Activated CD8-positive, alpha-beta T cell treated with anti-CD3 and anti-CD28 coated beads, Interleukin-2, amount 10 ng/mL, durations not matched to agents 7 days and 5 days (primary cell): ENCODE measurements around the gene PNISR. TPM values are rescaled to one million over a fixed set of nuclear protein-coding genes. Genes with fewer than 3 reads are reported as not detected.

ENCODE experiments used
- ATAC-seq: fragments of 150-1000 bp; cut with Tn5 transposase; one replicate; pipeline ENCODE4 v1.10.0; 2021; ENCODE audit warnings: moderate library complexity
- CTCF ChIA-PET: fragments of 350-600 bp; sonication (Branson Sonifier 250); formaldehyde crosslinking; loops from one replicate; lab custom pipeline; 2021; ENCODE audit warnings: antibody characterized with exemption; lab: Charles Lee
- POLR2A ChIA-PET: fragments of 350-600 bp; sonication (Branson Sonifier 250); formaldehyde crosslinking; loops from one replicate; lab custom pipeline; 2021; ENCODE audit warnings: antibody characterized with exemption; lab: Charles Lee
- DNase-seq: peaks from one replicate; pipeline ENCODE4 v3.0.0-alpha.2; 2020
- H3K27ac Mint-ChIP-seq: one replicate; pipeline ENCODE4 v1.8.0; 2021; ENCODE audit warnings: mild to moderate bottlenecking, mixed read lengths
- H3K27me3 Mint-ChIP-seq: one replicate; pipeline ENCODE4 v1.8.0; 2021; ENCODE audit warnings: low read depth, mixed read lengths
- H3K36me3 Mint-ChIP-seq: one replicate; pipeline ENCODE4 v1.8.0; 2021; ENCODE audit warnings: low read depth, mixed read lengths
- H3K4me1 Mint-ChIP-seq: one replicate; pipeline ENCODE4 v1.8.0; 2021; ENCODE audit warnings: low read depth, mixed read lengths
- H3K4me3 Mint-ChIP-seq: one replicate; pipeline ENCODE4 v1.8.0; 2021; ENCODE audit warnings: mild to moderate bottlenecking, mixed read lengths
- H3K9me3 Mint-ChIP-seq: one replicate; pipeline ENCODE4 v1.8.0; 2022; ENCODE audit warnings: mixed read lengths; ENCODE audit not compliant: insufficient read depth
- total RNA-seq, 2 experiments: library from RNA; stranded (reverse); gene quantifications; one replicate each; pipeline ENCODE4 v1.2.3, GENCODE V29; 2021

PNISR gene
- total RNA-seq, 2 experiments from 2014 or later, result 100 to 104 TPM

GRCh38 chr6:99359800-99360199 lies 65.3 kb downstream of the PNISR start:
- Mint-ChIP-seq H3K4me3 (no peak overlapping the region), H3K27me3 (peaks cover 25% of the 10 kb centered on the region)

GRCh38 chr6:99356641-99357040 lies 68.5 kb downstream of the PNISR start:
- Mint-ChIP-seq H3K9me3 (no peaks in the 10 kb centered on the region), H3K27me3 (peaks cover 45% of the 10 kb centered on the region)
- POLR2A ChIA-PET, result no interaction called here

More at GRCh38 chr6:99359800-99360199, 65.3 kb downstream of the PNISR start:
- no peaks in the 10 kb centered on the region for H3K4me1 Mint-ChIP-seq
- ATAC-seq, result no peak
- POLR2A ChIA-PET, result no interaction called here
- H3K36me3 Mint-ChIP-seq, result no peaks in the 10 kb centered on the region
- no peak overlapping the region for H3K27ac Mint-ChIP-seq
- CTCF ChIA-PET, result interaction anchor here (0.5 kb wide), 1 partner anchor 11 kb away, joined by 3 read pairs; no protein-coding TSS in a partner anchor
- no peak for DNase-seq
- H3K9me3 Mint-ChIP-seq, result no peaks in the 10 kb centered on the region

GRCh38 chr6:99354983-99355382 lies 70.1 kb downstream of the PNISR start:
- DNase-seq, result no peak
- no peak for ATAC-seq
- POLR2A ChIA-PET, result interaction anchor here (0.6 kb wide), 1 partner anchor 77 kb away, joined by 3 read pairs; no protein-coding TSS in a partner anchor
- CTCF ChIA-PET, result no interaction called here
- H3K27ac Mint-ChIP-seq, result no peak overlapping the region
- no peaks in the 10 kb centered on the region for H3K36me3 Mint-ChIP-seq
- H3K27me3 Mint-ChIP-seq, result peaks cover 51% of the 10 kb centered on the region
- H3K4me3 Mint-ChIP-seq, result no peak overlapping the region
- no peaks in the 10 kb centered on the region for H3K4me1 Mint-ChIP-seq
- H3K9me3 Mint-ChIP-seq, result no peaks in the 10 kb centered on the region

More at GRCh38 chr6:99356641-99357040, 68.5 kb downstream of the PNISR start:
- CTCF ChIA-PET, result no interaction called here
- no peak overlapping the region for H3K27ac Mint-ChIP-seq
- no peak for DNase-seq
- no peaks in the 10 kb centered on the region for H3K36me3 Mint-ChIP-seq
- no peaks in the 10 kb centered on the region for H3K4me1 Mint-ChIP-seq
- H3K4me3 Mint-ChIP-seq, result no peak overlapping the region
- ATAC-seq, result no peak

- H3K27me3 Mint-ChIP-seq, result peaks cover 63% of the 10 kb centered on the region
- no peak for DNase-seq
- ATAC-seq, result no peak
- H3K36me3 Mint-ChIP-seq, result no peaks in the 10 kb centered on the region
- H3K27ac Mint-ChIP-seq, result no peak overlapping the region
- H3K4me3 Mint-ChIP-seq, result no peak overlapping the region
- CTCF ChIA-PET, result interaction anchor here (1.7 kb wide), 1 partner anchor 23 kb away, joined by 11 read pairs; no protein-coding TSS in a partner anchor
- POLR2A ChIA-PET, result no interaction called here
- no peaks in the 10 kb centered on the region for H3K4me1 Mint-ChIP-seq
- no peaks in the 10 kb centered on the region for H3K9me3 Mint-ChIP-seq
Measured at GRCh38 chr6:99353126-99353525, 72.0 kb downstream of the PNISR start.

- ATAC-seq (no peak), DNase-seq (no peak)
- Mint-ChIP-seq H3K27ac (no peak overlapping the region), H3K9me3 (no peaks in the 10 kb centered on the region), H3K4me1 (no peaks in the 10 kb centered on the region), H3K27me3 (peaks cover 69% of the 10 kb centered on the region), H3K36me3 (no peaks in the 10 kb centered on the region), H3K4me3 (no peak overlapping the region)
- POLR2A ChIA-PET, result no interaction called here
- CTCF ChIA-PET, result no interaction called here
Measured at GRCh38 chr6:99350573-99350972, 74.5 kb downstream of the PNISR start.

- H3K4me3 Mint-ChIP-seq, result peak within 1 kb of the TSS; percentile 47
- no peaks in the 10 kb centered on the region for H3K36me3 Mint-ChIP-seq
- POLR2A ChIA-PET, result no interaction called here
- no peaks in the 10 kb centered on the region for H3K9me3 Mint-ChIP-seq
- CTCF ChIA-PET, result no interaction called here
- ATAC-seq (peak; percentile 68), DNase-seq (no peak)
- H3K27ac Mint-ChIP-seq, result no peak within 1 kb of the TSS
- no peaks in the 10 kb centered on the region for H3K4me1 Mint-ChIP-seq
- H3K27me3 Mint-ChIP-seq, result peaks cover 67% of the 10 kb centered on the region
Measured at GRCh38 chr6:99349171-99350141, 75.7 kb downstream of the PNISR start, which contains the start of gene FAXC. FAXC (minus strand) TSS chr6:99349674; CDS start chr6:99349372, 302 bp downstream.

GRCh38 chr6:99348288-99349170 lies 76.6 kb downstream of the PNISR start:
- peak overlapping the region; percentile 47 for H3K4me3 Mint-ChIP-seq
- no peaks in the 10 kb centered on the region for H3K4me1 Mint-ChIP-seq
- DNase-seq, result no peak
- no peak for ATAC-seq
- H3K9me3 Mint-ChIP-seq, result no peaks in the 10 kb centered on the region
- CTCF ChIA-PET, result interaction anchor here (1.1 kb wide), 1 partner anchor 18 kb away, joined by 8 read pairs; no protein-coding TSS in a partner anchor
- no peaks in the 10 kb centered on the region for H3K36me3 Mint-ChIP-seq
- POLR2A ChIA-PET, result no interaction called here
- H3K27me3 Mint-ChIP-seq, result peaks cover 70% of the 10 kb centered on the region
- H3K27ac Mint-ChIP-seq, result no peak overlapping the region

Other genes starting within 250 kb of the PNISR start
- gene FAXC, start 75.6 kb downstream of the PNISR start, total RNA-seq, result not detected
- 10 to 100 TPM; 12.6 to 13.3 TPM for gene COQ3, start 31.1 kb downstream of the PNISR start, total RNA-seq
- gene USP45, start 90.1 kb upstream of the PNISR start, total RNA-seq, result 10 to 100 TPM in 1 of 2 experiments, 1 to 10 TPM in 1; 8.4 to 11.0 TPM
- 10 to 100 TPM; 36.8 to 38.7 TPM for gene CCNC, start 143.4 kb upstream of the PNISR start, total RNA-seq
- not detected for gene PRDM13, start 181.5 kb upstream of the PNISR start, total RNA-seq